AG09309 (cell line): ENCODE measurements around the gene CYP27A1.

Source experiments
- DNase-seq: peaks from one replicate; pipeline ENCODE4 v3.0.0-alpha.2; 2010; ENCODE audit warnings: low read depth
- H3K4me3 ChIP-seq: 2 replicates; pipeline ENCODE4 v1.5.1; 2011; ENCODE audit warnings: mild to moderate bottlenecking, low read depth, low read length, moderate library complexity; ENCODE audit not compliant: control insufficient read depth
- TF ChIP-seq, protein P1 (sequence below): IDR thresholded peaks from 2 replicates; pipeline ENCODE4 v1.5.1; 2011; ENCODE audit warnings: mild to moderate bottlenecking, low read depth, low read length, inconsistent platforms; ENCODE audit not compliant: insufficient read depth, control insufficient read depth; ENCODE audit errors: missing control alignments

CYP27A1 gene

DNA sequence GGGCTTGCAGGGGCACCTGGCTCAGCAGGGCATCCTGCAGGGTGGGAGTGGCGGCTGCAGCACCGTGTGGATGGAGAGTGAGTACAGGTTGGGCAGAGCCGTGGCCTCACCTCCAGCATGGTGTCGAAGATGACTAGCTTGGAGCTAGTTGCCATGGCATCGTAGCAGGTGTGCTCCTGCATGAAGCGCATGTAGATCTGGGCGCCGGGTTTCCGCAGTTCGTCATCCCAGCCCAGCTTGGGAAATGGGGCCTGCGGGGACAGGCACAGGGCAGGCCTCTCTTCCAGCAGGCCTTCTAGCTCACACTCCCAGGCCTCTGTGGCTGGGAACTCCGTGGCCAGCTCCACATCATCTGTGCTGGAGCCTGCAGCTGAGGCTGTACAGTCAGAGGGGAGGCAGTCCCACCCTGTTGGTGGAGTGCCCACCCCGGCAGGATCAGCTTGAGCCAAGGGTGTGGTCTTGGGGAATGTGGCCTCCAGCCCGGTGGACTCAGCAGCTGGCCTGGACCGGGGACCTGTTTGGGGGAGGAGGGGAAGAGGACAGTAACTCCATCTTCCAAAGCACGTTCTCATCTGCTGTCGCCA, 48.0 kb downstream of the CYP27A1 start:
- no peak overlapping the region for H3K4me3 ChIP-seq
- TF ChIP-seq, protein P1, sequence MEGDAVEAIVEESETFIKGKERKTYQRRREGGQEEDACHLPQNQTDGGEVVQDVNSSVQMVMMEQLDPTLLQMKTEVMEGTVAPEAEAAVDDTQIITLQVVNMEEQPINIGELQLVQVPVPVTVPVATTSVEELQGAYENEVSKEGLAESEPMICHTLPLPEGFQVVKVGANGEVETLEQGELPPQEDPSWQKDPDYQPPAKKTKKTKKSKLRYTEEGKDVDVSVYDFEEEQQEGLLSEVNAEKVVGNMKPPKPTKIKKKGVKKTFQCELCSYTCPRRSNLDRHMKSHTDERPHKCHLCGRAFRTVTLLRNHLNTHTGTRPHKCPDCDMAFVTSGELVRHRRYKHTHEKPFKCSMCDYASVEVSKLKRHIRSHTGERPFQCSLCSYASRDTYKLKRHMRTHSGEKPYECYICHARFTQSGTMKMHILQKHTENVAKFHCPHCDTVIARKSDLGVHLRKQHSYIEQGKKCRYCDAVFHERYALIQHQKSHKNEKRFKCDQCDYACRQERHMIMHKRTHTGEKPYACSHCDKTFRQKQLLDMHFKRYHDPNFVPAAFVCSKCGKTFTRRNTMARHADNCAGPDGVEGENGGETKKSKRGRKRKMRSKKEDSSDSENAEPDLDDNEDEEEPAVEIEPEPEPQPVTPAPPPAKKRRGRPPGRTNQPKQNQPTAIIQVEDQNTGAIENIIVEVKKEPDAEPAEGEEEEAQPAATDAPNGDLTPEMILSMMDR: no peak
- DNase-seq: no peak

DNA sequence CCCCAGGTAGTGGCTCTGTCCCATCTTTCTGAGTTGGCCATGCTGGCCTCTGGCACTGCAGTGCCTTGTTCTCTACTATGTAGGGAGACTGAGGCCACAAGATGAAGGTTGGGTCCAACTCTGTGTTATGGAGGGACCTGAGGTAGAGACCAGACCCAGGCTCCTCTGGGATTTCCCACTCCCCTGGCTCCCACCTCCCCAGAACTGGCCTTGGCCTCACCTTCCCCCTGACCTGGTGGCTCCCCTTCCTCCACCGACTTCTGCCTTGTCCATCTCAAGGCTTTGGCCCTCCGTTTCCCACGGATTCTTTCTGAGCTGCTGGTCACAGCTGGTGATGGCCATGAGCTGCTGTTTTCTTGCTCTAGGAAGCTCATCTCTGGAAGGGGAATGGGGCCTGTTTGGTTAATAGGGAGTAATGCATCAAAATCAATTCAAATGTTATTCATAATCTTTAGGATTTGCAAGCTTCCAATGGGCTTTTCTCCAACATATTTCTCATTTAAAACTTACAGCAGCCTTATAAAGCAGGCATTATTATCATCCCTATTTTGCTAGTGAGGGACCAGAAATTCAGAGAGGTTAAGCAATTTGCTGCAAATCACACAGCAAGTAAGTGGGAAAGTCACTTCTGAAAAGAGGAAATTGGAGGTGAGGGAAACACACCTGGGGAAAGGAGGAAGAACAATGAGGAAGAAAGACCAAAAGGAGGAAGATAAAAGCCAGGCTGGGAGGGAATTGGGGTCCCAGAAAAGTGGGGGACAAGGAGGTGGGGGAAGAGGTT, 48.8 kb downstream of the CYP27A1 start:
- no peak for DNase-seq
- TF ChIP-seq, protein P1: no peak
- H3K4me3 ChIP-seq: no peak overlapping the region

DNA sequence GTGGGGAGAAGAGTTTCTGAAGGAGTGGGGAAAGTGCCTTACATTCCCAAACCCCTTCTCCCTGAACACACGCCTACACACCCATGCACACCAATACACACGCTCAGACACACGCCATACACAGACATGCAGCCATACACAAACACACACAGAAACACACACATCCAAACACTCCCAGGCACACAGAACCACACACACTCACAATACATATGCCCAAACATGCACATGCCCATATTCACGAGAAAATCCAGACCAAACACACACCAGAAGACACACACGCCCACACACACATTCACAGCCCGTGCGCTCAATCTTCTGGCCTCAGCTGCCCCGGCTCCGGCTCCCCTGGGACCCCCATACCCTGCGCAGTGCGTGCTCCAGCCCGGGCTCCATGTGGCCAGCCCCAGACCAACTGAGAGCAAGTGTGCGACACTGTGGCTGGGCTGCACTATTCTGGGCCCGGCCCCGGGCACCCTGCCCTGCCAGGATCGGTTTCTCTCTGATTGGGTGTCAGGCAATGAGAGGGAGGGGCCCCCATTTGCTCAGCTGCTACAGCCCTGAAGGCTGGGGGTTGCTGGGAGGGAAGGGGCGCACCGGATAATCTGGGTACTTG, 49.5 kb downstream of the CYP27A1 start, which contains the start of gene PRKAG3:
PRKAG3 (minus strand) TSS at position 426 of the 613 bp plus-strand sequence.
- TF ChIP-seq, protein P1: no peak
- no peak within 1 kb of the TSS for H3K4me3 ChIP-seq

DNA sequence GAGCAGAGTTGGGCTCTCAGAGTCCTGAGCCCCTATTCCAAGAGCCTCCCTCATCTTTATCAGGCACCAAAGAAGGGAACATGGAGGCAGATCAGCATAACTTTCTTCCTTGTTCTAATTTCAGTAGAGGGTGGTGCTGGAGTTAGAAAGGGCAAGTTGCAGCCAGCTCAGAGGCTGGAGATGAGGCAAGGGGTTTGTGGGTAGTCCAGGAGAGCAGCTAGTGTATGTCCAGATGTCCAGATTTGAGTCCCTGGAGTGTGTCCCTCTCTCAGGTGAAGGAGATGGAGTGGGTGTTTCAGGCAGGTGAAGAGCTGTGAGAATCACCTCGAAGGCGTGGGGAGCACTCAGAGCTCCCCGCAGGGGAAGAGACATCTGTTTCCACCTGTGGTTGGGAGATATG, 50.1 kb downstream of the CYP27A1 start:
- no peak overlapping the region for H3K4me3 ChIP-seq
- TF ChIP-seq, protein P1: no peak

More for the DNA sequence above, 49.5 kb downstream of the CYP27A1 start, which contains the start of gene PRKAG3:
- no peak for DNase-seq

DNA sequence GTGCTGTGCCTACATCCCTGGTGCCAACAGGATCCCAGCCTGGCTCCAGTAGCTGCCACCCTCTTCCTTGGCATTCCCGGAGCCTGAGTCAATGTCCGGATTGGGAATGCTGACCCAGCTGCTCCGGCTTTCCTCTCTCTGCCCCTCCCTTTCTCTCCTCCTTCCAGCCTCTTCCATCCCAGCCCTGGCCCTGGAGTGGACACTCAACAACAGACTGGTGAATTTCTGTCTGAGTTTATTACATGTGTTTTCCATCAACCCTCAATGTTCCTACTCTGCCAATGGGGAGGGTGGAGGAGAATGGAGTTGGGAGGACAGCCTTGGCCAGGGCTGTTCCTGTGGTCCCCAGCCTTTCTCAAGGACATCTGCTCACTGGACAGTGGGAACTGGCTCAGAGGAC, 50.6 kb downstream of the CYP27A1 start:
- TF ChIP-seq, protein P1: no peak
- no peak overlapping the region for H3K4me3 ChIP-seq
- DNase-seq: no peak

More for the DNA sequence above, 50.1 kb downstream of the CYP27A1 start:
- DNase-seq: no peak

DNA sequence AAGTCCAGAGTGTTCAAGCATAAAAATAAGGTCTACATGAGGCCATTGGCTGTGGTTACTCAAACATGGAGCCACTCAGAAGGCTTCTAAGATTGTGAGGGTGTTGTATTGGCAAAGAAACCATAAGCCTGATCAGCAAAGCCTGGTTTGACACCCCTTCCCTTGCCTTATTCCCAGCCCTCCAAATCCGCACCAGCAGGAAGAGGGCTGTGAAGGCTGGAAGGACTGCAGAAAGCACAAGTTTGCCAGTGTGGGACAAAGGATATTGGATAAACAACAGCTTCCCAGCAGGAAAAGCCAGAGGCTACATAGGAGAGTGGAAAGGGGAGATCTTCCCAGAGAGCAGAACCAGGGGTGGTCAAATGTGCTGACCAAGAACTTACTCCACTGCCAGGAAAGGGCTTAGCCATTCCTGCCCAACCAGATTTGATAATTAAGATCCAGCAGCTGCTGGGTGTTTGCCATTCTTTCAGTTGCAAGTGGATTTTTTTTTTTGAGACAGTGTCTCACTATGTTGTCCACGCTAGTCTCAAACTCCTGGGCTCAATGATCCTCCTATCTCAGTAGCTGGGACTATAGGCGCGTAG, 51.2 kb downstream of the CYP27A1 start:
- TF ChIP-seq, protein P1: no peak
- no peak for DNase-seq
- no peak overlapping the region for H3K4me3 ChIP-seq
